ENCODE measurements around the gene EPHB6. TPM values are rescaled to one million over a fixed set of nuclear protein-coding genes. Genes with fewer than 3 reads are reported as not detected.

The EPHB6 gene
- polyA plus RNA-seq, 1 of the 3 experiments (the other 2 are of a cell fraction): 1.8 TPM

DNA sequence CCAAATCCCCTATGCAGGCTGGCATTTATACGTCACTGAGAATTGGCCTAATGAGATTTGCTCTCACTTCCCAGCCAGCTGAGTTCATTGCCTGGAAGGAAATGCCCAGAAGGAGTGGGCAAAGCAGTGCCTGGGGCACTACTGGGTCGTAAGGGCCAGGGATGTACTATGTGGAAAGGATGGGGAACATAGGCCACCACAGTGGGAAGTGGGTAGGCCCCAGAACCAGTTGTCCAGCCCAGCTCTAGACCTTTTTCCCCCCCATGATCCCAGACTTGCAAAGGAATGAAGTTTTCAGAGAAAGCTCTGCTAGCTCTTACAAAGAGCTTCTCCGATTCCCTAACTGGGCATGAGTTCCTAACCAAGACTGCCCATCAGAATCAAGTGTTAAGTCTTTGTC, 64.8 kb downstream of the EPHB6 start:
- Histone ChIP-seq H3F3A (replicated peaks; ENCODE audit: insufficient read depth) (no peaks in the 10 kb centered on the region), H3K36me3 (replicated peaks in 1 of 2; ENCODE audit: control insufficient read depth in 1 of 2, insufficient read depth in 2 of 2, low read length in 1 of 2) (no peaks in the 10 kb centered on the region), H3K9ac (no peak overlapping the region), H3K79me2 (ENCODE audit: insufficient read depth) (no peaks in the 10 kb centered on the region), H3K9me2 (no peaks in the 10 kb centered on the region), H2AFZ (ENCODE audit: low read depth) (no peak overlapping the region), H3K27me3 (ENCODE audit: insufficient read depth) (peaks cover 5% of the 10 kb centered on the region; the same call in 1 of the 2 replicates), H3K4me2 (no peak overlapping the region), H3K27ac (ENCODE audit: low read depth in 2 of 2, low read length in 1 of 2) (no peak overlapping the region), H3K4me1 (ENCODE audit: control insufficient read depth in 1 of 2, insufficient read depth in 2 of 2, low read depth in 1 of 2, low read length in 1 of 2) (no peaks in the 10 kb centered on the region), H3K9me3 (no peaks in the 10 kb centered on the region), H3K4me3 (ENCODE audit: low read depth in 2 of 2, low read length in 1 of 2) (no peak overlapping the region), H4K20me1 (ENCODE audit: insufficient read depth) (no peaks in the 10 kb centered on the region)
- ChIA-PET POLR2A (no interaction called here), CTCF (interaction anchor here (0.7 to 2.5 kb wide), 3 partner anchors 8 to 295 kb away, joined by 3 to 7 read pairs (median 4); no protein-coding TSS in a partner anchor)
- TF ChIP-seq CTCF (IDR thresholded peaks at IDR 0.05) (no peak), SMC3 (IDR thresholded peaks at IDR 0.05; ENCODE audit: low read depth, low read length) (no peak), POLR2AphosphoS5 (IDR thresholded peaks at IDR 0.05; ENCODE audit: low read depth, low read length) (no peak), EP300 (IDR thresholded peaks at IDR 0.05; ENCODE audit: borderline replicate concordance in 1 of 2, low read depth in 1 of 2, low read length in 1 of 2) (no peak), ZBTB33 (IDR thresholded peaks at IDR 0.05; ENCODE audit: borderline replicate concordance, low read depth) (no peak), FOSL2 (IDR thresholded peaks at IDR 0.05; ENCODE audit: borderline replicate concordance, low read depth) (no peak), RXRA (IDR thresholded peaks at IDR 0.05; ENCODE audit: borderline replicate concordance, low read depth) (no peak), RFX5 (IDR thresholded peaks at IDR 0.05; ENCODE audit: low read length) (no peak), MEF2A (IDR thresholded peaks at IDR 0.05; ENCODE audit: borderline replicate concordance, low read depth) (no peak), CHD2 (IDR thresholded peaks at IDR 0.05; ENCODE audit: low read length, partially characterized antibody) (no peak)
- TF ChIP-seq, protein P1, sequence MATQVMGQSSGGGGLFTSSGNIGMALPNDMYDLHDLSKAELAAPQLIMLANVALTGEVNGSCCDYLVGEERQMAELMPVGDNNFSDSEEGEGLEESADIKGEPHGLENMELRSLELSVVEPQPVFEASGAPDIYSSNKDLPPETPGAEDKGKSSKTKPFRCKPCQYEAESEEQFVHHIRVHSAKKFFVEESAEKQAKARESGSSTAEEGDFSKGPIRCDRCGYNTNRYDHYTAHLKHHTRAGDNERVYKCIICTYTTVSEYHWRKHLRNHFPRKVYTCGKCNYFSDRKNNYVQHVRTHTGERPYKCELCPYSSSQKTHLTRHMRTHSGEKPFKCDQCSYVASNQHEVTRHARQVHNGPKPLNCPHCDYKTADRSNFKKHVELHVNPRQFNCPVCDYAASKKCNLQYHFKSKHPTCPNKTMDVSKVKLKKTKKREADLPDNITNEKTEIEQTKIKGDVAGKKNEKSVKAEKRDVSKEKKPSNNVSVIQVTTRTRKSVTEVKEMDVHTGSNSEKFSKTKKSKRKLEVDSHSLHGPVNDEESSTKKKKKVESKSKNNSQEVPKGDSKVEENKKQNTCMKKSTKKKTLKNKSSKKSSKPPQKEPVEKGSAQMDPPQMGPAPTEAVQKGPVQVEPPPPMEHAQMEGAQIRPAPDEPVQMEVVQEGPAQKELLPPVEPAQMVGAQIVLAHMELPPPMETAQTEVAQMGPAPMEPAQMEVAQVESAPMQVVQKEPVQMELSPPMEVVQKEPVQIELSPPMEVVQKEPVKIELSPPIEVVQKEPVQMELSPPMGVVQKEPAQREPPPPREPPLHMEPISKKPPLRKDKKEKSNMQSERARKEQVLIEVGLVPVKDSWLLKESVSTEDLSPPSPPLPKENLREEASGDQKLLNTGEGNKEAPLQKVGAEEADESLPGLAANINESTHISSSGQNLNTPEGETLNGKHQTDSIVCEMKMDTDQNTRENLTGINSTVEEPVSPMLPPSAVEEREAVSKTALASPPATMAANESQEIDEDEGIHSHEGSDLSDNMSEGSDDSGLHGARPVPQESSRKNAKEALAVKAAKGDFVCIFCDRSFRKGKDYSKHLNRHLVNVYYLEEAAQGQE (IDR thresholded peaks at IDR 0.05; ENCODE audit: low read depth, low read length): no peak
- no peak for DNase-seq
- 31% methylated on average over 3 of the region's 3 CpGs for WGBS (ENCODE audit: low lambda C conversion rate)

Other genes with a start within 250 kb of the EPHB6 start
- gene PRSS1, start 105.6 kb upstream of the EPHB6 start, polyA plus RNA-seq (2012; rRNA removed): not detected in 2 replicates
- gene PRSS2, start 84.1 kb upstream of the EPHB6 start, polyA plus RNA-seq (2012; rRNA removed): not detected in 2 replicates
- gene TRPV6, start 30.7 kb downstream of the EPHB6 start, polyA plus RNA-seq (2012; rRNA removed): not detected in 2 replicates
- not detected in 2 replicates for gene TRPV5, start 78.7 kb downstream of the EPHB6 start, polyA plus RNA-seq (2012; rRNA removed)
- gene LLCFC1, start 84.4 kb downstream of the EPHB6 start, polyA plus RNA-seq (2012; rRNA removed): not detected in 2 replicates
- gene KEL, start 107.3 kb downstream of the EPHB6 start, polyA plus RNA-seq (2012; rRNA removed): 0.05 and 0.18 TPM in 2 replicates
- not detected in 2 replicates for gene OR9A2, start 172.1 kb downstream of the EPHB6 start, polyA plus RNA-seq (2012; rRNA removed)
- not detected in 2 replicates for gene OR6V1, start 197.3 kb downstream of the EPHB6 start, polyA plus RNA-seq (2012; rRNA removed)